Measurements from ENCODE around the gene TMEM30B.
A peak's percentile ranks its signal among the peaks of the same experiment; 100 is the strongest.

TMEM30B gene

DNA sequence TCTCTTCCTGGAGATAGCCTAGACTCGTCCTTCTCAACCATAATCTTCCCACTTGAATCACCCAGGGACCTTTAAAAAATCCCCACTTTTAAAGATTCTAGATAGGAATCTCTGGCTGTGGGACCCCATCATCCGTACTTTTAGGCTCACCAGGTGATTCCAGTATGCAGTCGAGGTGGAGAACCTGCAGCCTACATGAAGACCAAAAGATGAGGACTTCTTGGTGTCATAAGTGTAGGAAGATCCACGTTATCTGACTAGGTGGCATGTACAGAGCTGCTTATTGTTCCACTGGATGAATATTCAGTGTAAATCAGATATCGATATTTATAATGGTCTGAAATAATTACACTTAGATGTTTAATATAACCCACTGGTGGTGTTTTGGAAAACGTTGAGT lies 42.8 kb upstream of the TMEM30B start:
- TF ChIP-seq, protein P1, sequence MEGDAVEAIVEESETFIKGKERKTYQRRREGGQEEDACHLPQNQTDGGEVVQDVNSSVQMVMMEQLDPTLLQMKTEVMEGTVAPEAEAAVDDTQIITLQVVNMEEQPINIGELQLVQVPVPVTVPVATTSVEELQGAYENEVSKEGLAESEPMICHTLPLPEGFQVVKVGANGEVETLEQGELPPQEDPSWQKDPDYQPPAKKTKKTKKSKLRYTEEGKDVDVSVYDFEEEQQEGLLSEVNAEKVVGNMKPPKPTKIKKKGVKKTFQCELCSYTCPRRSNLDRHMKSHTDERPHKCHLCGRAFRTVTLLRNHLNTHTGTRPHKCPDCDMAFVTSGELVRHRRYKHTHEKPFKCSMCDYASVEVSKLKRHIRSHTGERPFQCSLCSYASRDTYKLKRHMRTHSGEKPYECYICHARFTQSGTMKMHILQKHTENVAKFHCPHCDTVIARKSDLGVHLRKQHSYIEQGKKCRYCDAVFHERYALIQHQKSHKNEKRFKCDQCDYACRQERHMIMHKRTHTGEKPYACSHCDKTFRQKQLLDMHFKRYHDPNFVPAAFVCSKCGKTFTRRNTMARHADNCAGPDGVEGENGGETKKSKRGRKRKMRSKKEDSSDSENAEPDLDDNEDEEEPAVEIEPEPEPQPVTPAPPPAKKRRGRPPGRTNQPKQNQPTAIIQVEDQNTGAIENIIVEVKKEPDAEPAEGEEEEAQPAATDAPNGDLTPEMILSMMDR (conservative IDR thresholded peaks at IDR 0.05), result no peak
- H3K27ac ChIP-seq, result peak overlapping the region; percentile 92; the same call in 1 of the 2 replicates

DNA sequence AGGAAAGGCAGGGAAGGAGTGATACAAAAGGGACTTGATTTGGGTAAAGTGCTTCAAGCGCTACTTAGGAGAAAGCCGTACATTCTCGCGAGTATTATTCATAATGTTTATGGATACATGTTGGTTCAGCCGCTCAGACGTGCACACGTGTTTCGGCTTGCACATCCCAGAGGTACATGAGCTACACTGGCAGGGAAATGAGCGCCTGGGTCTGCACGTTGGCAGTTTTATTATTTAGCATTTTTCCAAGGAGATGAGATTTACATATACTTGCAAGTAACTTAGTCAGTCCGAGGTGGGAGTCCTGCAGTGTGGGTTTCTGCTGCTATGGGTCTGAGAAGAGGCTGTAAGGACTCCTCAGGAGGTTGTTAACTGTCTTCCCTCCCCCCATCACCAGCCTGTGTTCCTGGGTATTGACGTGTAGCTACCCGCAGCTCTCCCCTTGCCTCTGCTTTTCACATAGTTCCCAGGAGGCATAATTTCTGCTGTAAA lies 41.7 kb upstream of the TMEM30B start:
- TF ChIP-seq, protein P1 (conservative IDR thresholded peaks at IDR 0.05), result no peak
- H3K27ac ChIP-seq, result peak overlapping the region; percentile 92

DNA sequence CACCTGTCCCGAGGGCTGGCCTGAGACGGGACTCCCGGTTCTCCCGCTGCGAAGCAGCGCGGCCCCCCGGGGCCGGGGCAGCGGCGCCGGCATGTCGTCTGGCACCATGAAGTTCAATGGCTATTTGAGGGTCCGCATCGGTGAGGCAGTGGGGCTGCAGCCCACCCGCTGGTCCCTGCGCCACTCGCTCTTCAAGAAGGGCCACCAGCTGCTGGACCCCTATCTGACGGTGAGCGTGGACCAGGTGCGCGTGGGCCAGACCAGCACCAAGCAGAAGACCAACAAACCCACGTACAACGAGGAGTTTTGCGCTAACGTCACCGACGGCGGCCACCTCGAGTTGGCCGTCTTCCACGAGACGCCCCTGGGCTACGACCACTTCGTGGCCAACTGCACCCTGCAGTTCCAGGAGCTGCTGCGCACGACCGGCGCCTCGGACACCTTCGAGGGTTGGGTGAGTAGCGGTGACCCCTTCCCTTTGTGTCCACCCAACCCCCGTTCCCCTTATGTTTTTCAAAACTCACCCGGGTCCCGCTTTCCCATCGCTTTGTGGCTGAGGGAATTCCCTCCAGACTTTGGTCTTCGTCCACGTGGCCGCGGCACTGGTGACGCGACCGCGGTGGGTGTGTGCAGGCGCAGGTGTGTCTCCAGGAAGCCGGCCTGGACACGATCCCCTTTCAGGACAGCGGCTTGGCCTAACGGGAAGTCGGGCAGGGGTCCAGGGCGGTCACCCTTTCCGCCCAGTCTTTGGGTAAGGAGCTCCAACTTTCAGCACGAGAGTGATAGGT lies 41.1 kb upstream of the TMEM30B start:
- H3K27ac ChIP-seq, result peak overlapping the region; percentile 92
- TF ChIP-seq, protein P1 (conservative IDR thresholded peaks at IDR 0.05), result no peak

DNA sequence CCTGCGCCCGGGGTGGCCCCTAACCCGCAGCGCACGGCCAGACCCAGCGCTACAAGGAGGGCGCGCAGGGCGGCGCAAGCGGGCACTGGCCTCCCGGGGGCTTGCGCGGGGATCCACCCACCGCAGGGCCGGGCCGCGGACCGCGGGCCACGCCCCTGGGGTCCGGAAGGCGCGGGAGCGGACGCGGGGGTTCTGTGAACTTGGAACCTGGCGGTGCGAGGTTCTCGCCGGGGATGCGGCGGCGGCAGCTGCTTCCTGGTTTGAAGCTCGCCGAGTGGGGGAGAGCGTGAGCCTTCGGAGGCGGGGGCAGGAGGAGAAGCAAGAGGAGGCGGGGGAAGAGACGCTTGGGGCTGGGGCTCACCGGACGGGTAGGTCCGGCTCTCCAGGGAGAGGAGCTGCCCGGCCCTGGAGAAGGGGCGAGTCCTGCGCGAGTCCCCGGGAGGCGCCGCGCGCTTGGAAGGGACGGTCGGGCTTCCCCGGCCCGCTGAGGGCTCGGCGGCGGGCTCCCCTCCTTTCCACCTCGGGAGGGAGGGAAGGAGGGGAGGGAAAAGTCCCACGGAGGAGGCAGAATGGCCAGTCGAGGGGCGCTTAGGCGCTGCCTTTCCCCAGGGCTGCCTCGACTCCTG lies 40.4 kb upstream of the TMEM30B start, which contains the start of gene PRKCH:
TSS of gene PRKCH (plus strand) at position 195 of the 626 bp plus-strand sequence. CDS start 523 bp downstream, outside the sequence.
- TF ChIP-seq, protein P1 (conservative IDR thresholded peaks at IDR 0.05), result peak; percentile 42
- H3K27ac ChIP-seq, result peak within 1 kb of the TSS; percentile 92

DNA sequence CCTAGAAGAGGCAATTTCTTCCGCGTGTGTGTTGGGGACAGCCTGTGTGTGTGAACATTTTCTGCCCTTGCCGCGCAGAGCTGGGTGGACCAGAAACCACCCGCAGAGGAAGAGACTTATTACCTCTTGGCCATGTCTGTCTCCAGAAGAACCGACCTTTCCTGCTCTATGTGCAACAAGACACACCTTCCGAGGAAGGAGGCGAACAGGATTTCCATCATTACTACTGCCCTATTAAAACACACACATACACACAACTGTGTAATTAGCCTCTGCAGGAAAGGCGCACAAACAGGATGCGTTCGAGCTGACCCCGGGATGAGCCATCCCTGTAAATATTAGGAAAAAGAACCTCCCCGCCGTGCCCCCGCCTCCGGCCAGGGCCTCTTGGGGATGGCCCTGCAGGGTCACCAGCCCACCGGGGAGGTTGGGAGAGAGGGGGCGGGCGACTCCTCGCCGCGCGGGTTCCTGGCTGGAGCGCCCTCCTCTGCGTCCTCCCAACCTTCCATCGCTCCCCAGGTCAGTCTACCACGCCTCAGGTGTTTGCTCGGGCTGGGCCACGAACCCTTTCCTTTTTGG lies 39.8 kb upstream of the TMEM30B start:
- peak overlapping the region; percentile 92 for H3K27ac ChIP-seq
- TF ChIP-seq, protein P1 (conservative IDR thresholded peaks at IDR 0.05), result no peak

DNA sequence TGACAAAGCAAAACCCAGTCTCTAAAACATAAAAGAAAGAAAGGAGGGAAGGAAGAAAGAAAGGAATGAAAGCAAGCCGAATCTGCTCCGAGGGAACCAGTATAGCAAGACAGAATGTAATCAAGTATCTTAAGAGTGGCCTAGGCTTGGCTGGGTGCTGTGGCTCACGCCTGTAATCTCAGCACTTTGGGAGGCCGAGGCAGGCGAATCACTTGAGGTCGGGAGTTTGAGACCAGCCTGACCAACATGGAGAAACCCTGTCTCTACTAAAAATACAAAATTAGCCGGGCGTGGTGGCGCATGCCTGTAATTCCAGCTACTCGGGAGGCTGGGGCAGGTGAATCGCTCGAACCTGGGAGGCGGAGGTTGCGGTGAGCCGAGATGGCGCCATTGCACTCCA lies 39.0 kb upstream of the TMEM30B start:
- H3K27ac ChIP-seq, result peak overlapping the region; percentile 92

DNA sequence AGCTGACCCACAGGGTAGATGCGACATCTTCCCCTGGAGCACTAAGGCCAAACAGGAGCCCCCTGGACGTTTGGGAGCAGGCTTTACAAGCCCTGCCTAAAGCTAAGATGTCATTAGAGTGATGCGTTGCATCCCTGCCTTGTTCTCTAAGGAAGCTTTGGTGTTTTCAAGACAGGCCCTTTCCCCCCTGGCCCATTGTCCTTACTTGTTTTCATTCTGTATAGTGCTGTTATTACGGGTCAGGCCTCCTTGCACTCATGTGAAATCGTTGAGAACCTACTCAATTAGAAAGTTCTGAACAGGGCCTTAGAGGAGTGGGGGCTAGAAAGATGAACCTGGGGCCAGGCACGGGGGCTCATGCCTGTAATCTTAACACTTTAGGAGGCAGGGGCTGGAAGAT lies 38.6 kb upstream of the TMEM30B start:
- TF ChIP-seq, protein P1 (conservative IDR thresholded peaks at IDR 0.05), result no peak
- H3K27ac ChIP-seq, result no peak overlapping the region; the same call in 1 of the 2 replicates
